ENCODE measurements around the gene DIAPH2.

GRCh38 chrX:97175147-97175546 is 490.5 kb downstream of the DIAPH2 start:
- TF ChIP-seq EZH2 (conservative IDR thresholded peaks at IDR 0.05; ENCODE audit: low read depth, low read length), result no peak
- TF ChIP-seq ZNF24 (IDR thresholded peaks at IDR 0.05), result no peak
- no peak for TF ChIP-seq RBM39 (IDR thresholded peaks at IDR 0.05; ENCODE audit: low read depth, low read length, poor library complexity, severe bottlenecking)
- TF ChIP-seq STAT5B (CRISPR knock-in tag; IDR thresholded peaks at IDR 0.05), result no peak
- no peak for TF ChIP-seq PRDM15 (CRISPR knock-in tag; IDR thresholded peaks at IDR 0.05)
- TF ChIP-seq GABPA (IDR thresholded peaks at IDR 0.05; ENCODE audit: low read depth, low read length), result no peak
- TF ChIP-seq GABPA (CRISPR knock-in tag; IDR thresholded peaks at IDR 0.05; ENCODE audit: low read depth), result no peak

All from HepG2 (cell line).